Heart left ventricle (tissue), 16 donors: Measurements from ENCODE around the gene XDH. TPM values are rescaled to one million over a fixed set of nuclear protein-coding genes. Genes with fewer than 3 reads are reported as not detected.

Source experiments
- ATAC-seq, 4 donors: fragments of 200-7000 bp; cut with Tn5 transposase; one replicate each; pipeline ENCODE4 v1.9.1; 2020 to 2022; ENCODE audit warnings: moderate library complexity in 4 of 4, mild to moderate bottlenecking in 3 of 4, moderate number of reproducible peaks in 1 of 4
- DNase-seq, 5 donors: peaks; one replicate each; pipeline ENCODE4 v3.0.0-alpha.2; 2020
- H3K27ac ChIP-seq, 12 donors: fragments of 200-600 bp; sonication (generic) in 4 of 12; one replicate each; pipeline versions ENCODE4 v1.5.0 to v1.8.0; 2016 to 2022; ENCODE audit warnings: mild to moderate bottlenecking in 2 of 12
- H3K27me3 ChIP-seq, 9 donors: fragments of 200-600 bp; sonication (generic) in 2 of 9; one replicate each; pipeline versions ENCODE4 v1.5.1 to v1.8.0; 2016 to 2022; ENCODE audit warnings: mild to moderate bottlenecking in 3 of 9
- H3K36me3 ChIP-seq, 9 donors: fragments of 200-600 bp; sonication (generic) in 2 of 9; one replicate each; pipeline versions ENCODE4 v1.5.0 to v1.8.0; 2018 to 2022; ENCODE audit warnings: mild to moderate bottlenecking in 2 of 9
- H3K4me1 ChIP-seq, 12 donors: fragments of 200-600 bp; sonication (generic) in 4 of 12; one replicate each; pipeline versions ENCODE4 v1.5.0 to v1.8.0; 2016 to 2022; ENCODE audit warnings: mild to moderate bottlenecking in 3 of 12
- H3K4me3 ChIP-seq, 12 donors: fragments of 200-600 bp; sonication (generic) in 4 of 12; one replicate each; pipeline versions ENCODE4 v1.5.0 to v1.8.0; 2017 to 2022; ENCODE audit warnings: mild to moderate bottlenecking in 9 of 12, moderate library complexity in 4 of 12
- H3K9me3 ChIP-seq, 12 donors: fragments of 200-600 bp; sonication (generic) in 4 of 12; one replicate each; pipeline versions ENCODE4 v1.5.0 to v1.8.0; 2016 to 2022; ENCODE audit warnings: mild to moderate bottlenecking in 1 of 12
- POLR2A ChIP-seq, 2 donors: fragments of 450-650 bp; IDR thresholded peaks; one replicate each; pipeline ENCODE4 v1.6.1; 2017; ENCODE audit warnings: antibody characterized with exemption in 2 of 2, mild to moderate bottlenecking in 2 of 2, moderate library complexity in 2 of 2
- WGBS, 4 donors: extraction: QIAGEN DNeasy Blood & Tissue Kit in 2 of 4; methylation state at CpG; one replicate each; pipeline versions ENCODE4 v1.1.5 to v1.1.7; 2013 to 2018; 5-methylcytosine and 5-hydroxymethylcytosine counted together
- intact Hi-C, 10 donors: fragments of 100-400 bp; cut with DNase I; formaldehyde crosslinking; loops; one replicate each; pipeline versions ENCODE4 v1.11.1 to v1.14.2; 2022
- polyA plus RNA-seq, 2 donors: library from polyadenylated mRNA; stranded (reverse); fragments of 200-250 nt; gene quantifications; one replicate each; pipeline ENCODE4 v1.2.3, GENCODE V29; 2013
- total RNA-seq, 9 donors: library from RNA; depleted of rRNA in 2 of 9; stranded (reverse); fragments of >200 nt in 2 of 9; fragmentation: NEBNext Ultra II Directional in 3 of 9; extraction: Animal tissue kit (Norgen Biotek cat#: 25700) in 3 of 9; gene quantifications; one replicate each; pipeline versions ENCODE4 v1.1.0 to v1.2.4, GENCODE V29; 2016 to 2023
- TF ChIP-seq, protein P1 (sequence below), 12 donors: fragments of 200-600 bp; sonication (generic) in 4 of 12; IDR thresholded peaks; one replicate each; pipeline versions ENCODE4 v1.5.0 to v1.8.0; 2018 to 2022; ENCODE audit warnings: antibody characterized with exemption in 12 of 12, mild to moderate bottlenecking in 5 of 12
- donor health status: ischemic (EF 13 %, LVEDD 7.1; RV severe dilation, severe dysfunction).
- donor health status: healthy with polysubstance abuse.
- donor health status: DM: no; HTN: yes; CAD: no.
- donor health status: DM: no; HTN: no; CAD: no.
- donor health status: ischemic (EF 25% LVEDD 6.9; RV normal size, moderate dysfunction).
- donor health status: ischemic (EF 25% LVEDD 5.7; RV mildly dilated, moderate dysfunction).
- donor health status: healthy.
- donor health status: DM: yes; HTN: yes; CAD: no.
- donor health status: ischemic (EF 35%, LVEDD 5.7; RV mildly dilated, moderate dysfunction).
- donor health status: nonischemic (EF 11% LVEDD 7.7; RV severe dilation, severe dysfunction).
- donor health status: DM: yes; HTN: yes; CAD: no.
- donor health status: PGD.
- donor health status: ischemic (EF 29% LVEDD 5.4; RV normal size, mild dysfunction).
- donor health status: nonischemic (EF 23%, LVEDD 6.1; RV moderate dilation, normal function).

XDH gene
- total and polyA plus RNA-seq, 11 donors = 0.06 to 0.08 TPM; not detected in 9

DNA sequence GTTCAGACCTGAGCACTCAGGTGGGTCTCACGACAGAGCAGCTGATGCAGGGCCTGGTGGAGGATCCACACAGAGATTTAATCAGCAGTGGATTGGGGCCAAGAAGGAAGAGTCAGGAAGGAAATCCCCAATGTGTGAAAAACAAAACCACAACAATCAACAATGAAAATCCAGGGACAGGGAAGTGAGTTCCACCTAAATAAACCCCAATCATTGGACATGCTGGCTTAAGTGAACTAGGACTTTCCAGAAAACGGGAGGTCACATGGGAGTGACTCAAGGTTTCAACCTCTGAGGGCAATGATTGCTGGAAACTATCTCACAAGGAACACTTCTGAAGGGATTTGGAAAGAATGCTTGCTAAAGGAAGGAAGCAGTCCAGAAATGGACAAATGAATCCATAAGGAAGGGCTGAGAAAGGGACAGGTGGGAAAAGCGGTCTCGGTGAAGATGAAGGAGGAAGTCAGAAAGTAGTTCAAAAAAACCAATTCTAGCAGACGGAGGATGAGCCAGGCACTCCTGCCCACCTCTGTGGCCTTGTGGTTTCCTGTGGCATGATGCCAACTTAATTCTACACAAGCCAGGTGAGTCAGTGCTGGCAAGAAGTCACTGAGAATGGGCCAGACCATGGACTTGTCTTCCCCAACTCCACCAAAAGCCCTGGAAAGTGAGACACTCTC is 15.4 kb upstream of the XDH start:
- TF ChIP-seq POLR2A (IDR thresholded peaks at IDR 0.05) = no peak
- TF ChIP-seq, protein P1, sequence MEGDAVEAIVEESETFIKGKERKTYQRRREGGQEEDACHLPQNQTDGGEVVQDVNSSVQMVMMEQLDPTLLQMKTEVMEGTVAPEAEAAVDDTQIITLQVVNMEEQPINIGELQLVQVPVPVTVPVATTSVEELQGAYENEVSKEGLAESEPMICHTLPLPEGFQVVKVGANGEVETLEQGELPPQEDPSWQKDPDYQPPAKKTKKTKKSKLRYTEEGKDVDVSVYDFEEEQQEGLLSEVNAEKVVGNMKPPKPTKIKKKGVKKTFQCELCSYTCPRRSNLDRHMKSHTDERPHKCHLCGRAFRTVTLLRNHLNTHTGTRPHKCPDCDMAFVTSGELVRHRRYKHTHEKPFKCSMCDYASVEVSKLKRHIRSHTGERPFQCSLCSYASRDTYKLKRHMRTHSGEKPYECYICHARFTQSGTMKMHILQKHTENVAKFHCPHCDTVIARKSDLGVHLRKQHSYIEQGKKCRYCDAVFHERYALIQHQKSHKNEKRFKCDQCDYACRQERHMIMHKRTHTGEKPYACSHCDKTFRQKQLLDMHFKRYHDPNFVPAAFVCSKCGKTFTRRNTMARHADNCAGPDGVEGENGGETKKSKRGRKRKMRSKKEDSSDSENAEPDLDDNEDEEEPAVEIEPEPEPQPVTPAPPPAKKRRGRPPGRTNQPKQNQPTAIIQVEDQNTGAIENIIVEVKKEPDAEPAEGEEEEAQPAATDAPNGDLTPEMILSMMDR (IDR thresholded peaks at IDR 0.05) = no peak
- Histone ChIP-seq H3K9me3 (no peaks in the 10 kb centered on the region), H3K4me3 (no peak overlapping the region), H3K4me1 (no peaks in the 10 kb centered on the region), H3K27me3 (no peaks in the 10 kb centered on the region), H3K27ac (no peak overlapping the region), H3K36me3 (no peaks in the 10 kb centered on the region)
- DNase-seq (no peak), ATAC-seq (no peak)
- WGBS, 4 donors = 68 to 81% (median 74%) methylated on average over 5 of the region's 5 CpGs
- intact Hi-C loops = no loop called here

- TF ChIP-seq POLR2A (IDR thresholded peaks at IDR 0.05) = no peak
- TF ChIP-seq, protein P1 (IDR thresholded peaks at IDR 0.05) = no peak
- Histone ChIP-seq H3K9me3 (no peaks in the 10 kb centered on the region), H3K36me3 (no peaks in the 10 kb centered on the region), H3K27ac (no peak overlapping the region), H3K27me3 (no peaks in the 10 kb centered on the region), H3K4me1 (no peaks in the 10 kb centered on the region), H3K4me3 (no peak overlapping the region)
- intact Hi-C loops = no loop called here
- ATAC-seq (no peak), DNase-seq (no peak)
Observed at GRCh38 chr2:31429040-31429439, 14.5 kb upstream of the XDH start.

DNA sequence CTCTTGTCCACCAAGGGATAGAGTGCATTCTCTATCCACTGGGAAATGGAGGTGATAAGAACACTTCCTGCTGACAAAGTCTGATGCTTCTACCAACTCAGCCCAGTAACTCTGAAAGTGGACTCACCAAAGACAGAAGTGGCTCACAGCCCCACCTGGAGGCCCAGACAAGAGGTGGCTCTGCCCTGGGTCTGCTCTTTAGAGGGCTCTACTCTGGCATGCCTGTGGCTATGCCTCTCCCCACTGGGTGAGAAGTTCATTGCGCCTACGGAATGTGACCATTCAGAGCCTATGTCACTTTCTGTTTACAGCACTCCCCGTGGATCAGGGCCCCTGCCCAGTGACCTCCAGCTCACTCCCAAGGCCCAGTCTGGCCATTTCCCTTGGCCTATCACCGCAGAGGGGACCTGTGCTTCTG is 13.5 kb upstream of the XDH start:
- 71 to 79% (median 76%) methylated on average over 4 of the region's 4 CpGs for WGBS, 4 donors
- DNase-seq (no peak), ATAC-seq (no peak)
- intact Hi-C loops = no loop called here
- TF ChIP-seq POLR2A (IDR thresholded peaks at IDR 0.05) = no peak
- TF ChIP-seq, protein P1 (IDR thresholded peaks at IDR 0.05) = no peak
- Histone ChIP-seq H3K4me1 (no peaks in the 10 kb centered on the region), H3K4me3 (no peak overlapping the region), H3K9me3 (no peaks in the 10 kb centered on the region), H3K36me3 (no peaks in the 10 kb centered on the region), H3K27ac (no peak overlapping the region), H3K27me3 (peaks cover 0 to 2% (median 0%) of the 10 kb centered on the region in 9 donors)

- Histone ChIP-seq H3K27me3 (peaks cover 0 to 2% (median 0%) of the 10 kb centered on the region in 9 donors), H3K27ac (no peak overlapping the region), H3K9me3 (peaks cover 0 to 2% (median 0%) of the 10 kb centered on the region in 12 donors), H3K4me3 (no peak overlapping the region), H3K4me1 (no peaks in the 10 kb centered on the region), H3K36me3 (no peaks in the 10 kb centered on the region)
- ATAC-seq (no peak), DNase-seq (no peak)
- intact Hi-C loops = no loop called here
- WGBS, 4 donors = 90 to 95% (median 93%) methylated on average over 8 of the region's 8 CpGs
- TF ChIP-seq, protein P1 (IDR thresholded peaks at IDR 0.05) = no peak
- TF ChIP-seq POLR2A (IDR thresholded peaks at IDR 0.05) = no peak
Observed at GRCh38 chr2:31426096-31426495, 11.6 kb upstream of the XDH start.
